AG04449 (cell line): Measurements from ENCODE around the gene C1orf21.

Experiments used
- CTCF ChIA-PET: fragments of 350-600 bp; formaldehyde crosslinking; extraction: SDS; loops from one replicate; lab custom pipeline; 2021; ENCODE audit warnings: antibody characterized with exemption; lab: Yijun Ruan, JAX
- POLR2A ChIA-PET: fragments of 400-600, 350-600 bp; formaldehyde crosslinking; extraction: SDS; loops from one replicate; lab custom pipeline; 2020; ENCODE audit warnings: antibody characterized with exemption, inconsistent platforms; lab: Yijun Ruan, JAX
- DNase-seq: peaks from one replicate; pipeline ENCODE4 v3.0.0-alpha.2; 2010; ENCODE audit warnings: low read depth, low spot score
- H3K4me3 ChIP-seq: 2 replicates; pipeline ENCODE4 v1.5.1; 2011; ENCODE audit warnings: low read depth, mild to moderate bottlenecking, control low read depth, low read length
- CTCF ChIP-seq: IDR thresholded peaks from one replicate; pipeline ENCODE4 v1.5.1; 2011; ENCODE audit warnings: mild to moderate bottlenecking, moderate library complexity, low read length, control low read depth, inconsistent platforms; ENCODE audit not compliant: insufficient read depth; ENCODE audit errors: missing control alignments

C1orf21 gene

GRCh38 chr1:184532199-184532598 is 145.4 kb downstream of the C1orf21 start:
- TF ChIP-seq CTCF = no peak
- POLR2A ChIA-PET = no interaction called here
- CTCF ChIA-PET = interaction anchor here (1.0 kb wide), 1 partner anchor 12 kb away, joined by 3 read pairs; no protein-coding TSS in a partner anchor
- H3K4me3 ChIP-seq = no peak overlapping the region
- no peak for DNase-seq

- no peak overlapping the region for H3K4me3 ChIP-seq
- no peak for TF ChIP-seq CTCF
- no peak for DNase-seq
- POLR2A ChIA-PET = no interaction called here
- CTCF ChIA-PET = interaction anchor here (0.6 to 3.7 kb wide), 3 partner anchors 12 to 131 kb away, joined by 4 to 11 read pairs (median 4); no protein-coding TSS in a partner anchor
Observed at GRCh38 chr1:184533049-184533448, 146.2 kb downstream of the C1orf21 start.

- ChIA-PET CTCF (interaction anchor here (1.7 to 3.7 kb wide), 2 partner anchors 11 to 130 kb away, joined by 4 to 11 read pairs; no protein-coding TSS in a partner anchor), POLR2A (interaction anchor here (0.6 kb wide), 1 partner anchor 46 kb away, joined by 4 read pairs; no protein-coding TSS in a partner anchor)
- no peak for DNase-seq
- no peak for TF ChIP-seq CTCF
- no peak overlapping the region for H3K4me3 ChIP-seq
Observed at GRCh38 chr1:184533915-184534314, 147.1 kb downstream of the C1orf21 start.

GRCh38 chr1:184534690-184535089 is 147.9 kb downstream of the C1orf21 start:
- ChIA-PET CTCF (interaction anchor here (1.0 to 3.7 kb wide), 4 partner anchors 8 to 28 kb away, joined by 3 to 11 read pairs (median 4); no protein-coding TSS in a partner anchor), POLR2A (no interaction called here)
- TF ChIP-seq CTCF = no peak
- DNase-seq = no peak
- no peak overlapping the region for H3K4me3 ChIP-seq

- CTCF ChIA-PET = interaction anchor here (0.9 to 3.7 kb wide), 5 partner anchors 9 to 314 kb away, joined by 3 to 11 read pairs (median 3); no protein-coding TSS in a partner anchor
- no peak for TF ChIP-seq CTCF
- H3K4me3 ChIP-seq = no peak overlapping the region
- POLR2A ChIA-PET = no interaction called here
- DNase-seq = peak; percentile 29
Observed at GRCh38 chr1:184535191-184535970, 148.6 kb downstream of the C1orf21 start.
